ENCODE data around the gene NPHS1.
"Not testable (repeated sequence)": the region's sequence is repeated elsewhere in the genome, so short reads cannot be mapped to it uniquely, and the experiment has no call there.

NPHS1 gene

GRCh38 chr19:35801828-35802227, 50.5 kb downstream of the NPHS1 start:
- no peak for TF ChIP-seq CTCF (IDR thresholded peaks at IDR 0.05; ENCODE audit: insufficient read depth, low read depth, low read length, missing control alignments)
- DNase-seq (ENCODE audit: low read depth): no peak
- H3K4me3 ChIP-seq (ENCODE audit: low read depth, low read length): no peak overlapping the region

DNA sequence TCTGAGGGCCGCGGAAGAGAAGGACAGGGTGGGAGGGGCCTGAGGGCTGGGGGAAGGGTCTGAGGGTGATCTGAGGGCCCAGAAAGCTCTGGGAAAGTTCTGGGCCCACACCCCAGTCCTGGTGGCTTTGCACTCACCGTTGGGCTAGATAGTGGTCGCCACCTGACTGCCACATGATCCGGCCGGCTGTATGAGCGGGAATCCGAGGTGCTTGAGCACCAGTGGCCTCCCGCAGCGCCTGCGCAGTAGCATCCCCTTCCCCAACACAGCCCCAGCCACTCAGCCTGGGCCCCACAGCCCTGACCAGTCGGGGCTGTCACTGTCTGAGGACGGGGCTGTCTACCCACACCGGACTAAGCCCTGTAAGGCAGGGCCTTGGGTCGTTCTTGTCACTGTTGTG, 54.6 kb downstream of the NPHS1 start:
- no peak overlapping the region for H3K4me3 ChIP-seq (ENCODE audit: low read depth, low read length)
- no peak for TF ChIP-seq CTCF (IDR thresholded peaks at IDR 0.05; ENCODE audit: insufficient read depth, low read depth, low read length, missing control alignments)

DNA sequence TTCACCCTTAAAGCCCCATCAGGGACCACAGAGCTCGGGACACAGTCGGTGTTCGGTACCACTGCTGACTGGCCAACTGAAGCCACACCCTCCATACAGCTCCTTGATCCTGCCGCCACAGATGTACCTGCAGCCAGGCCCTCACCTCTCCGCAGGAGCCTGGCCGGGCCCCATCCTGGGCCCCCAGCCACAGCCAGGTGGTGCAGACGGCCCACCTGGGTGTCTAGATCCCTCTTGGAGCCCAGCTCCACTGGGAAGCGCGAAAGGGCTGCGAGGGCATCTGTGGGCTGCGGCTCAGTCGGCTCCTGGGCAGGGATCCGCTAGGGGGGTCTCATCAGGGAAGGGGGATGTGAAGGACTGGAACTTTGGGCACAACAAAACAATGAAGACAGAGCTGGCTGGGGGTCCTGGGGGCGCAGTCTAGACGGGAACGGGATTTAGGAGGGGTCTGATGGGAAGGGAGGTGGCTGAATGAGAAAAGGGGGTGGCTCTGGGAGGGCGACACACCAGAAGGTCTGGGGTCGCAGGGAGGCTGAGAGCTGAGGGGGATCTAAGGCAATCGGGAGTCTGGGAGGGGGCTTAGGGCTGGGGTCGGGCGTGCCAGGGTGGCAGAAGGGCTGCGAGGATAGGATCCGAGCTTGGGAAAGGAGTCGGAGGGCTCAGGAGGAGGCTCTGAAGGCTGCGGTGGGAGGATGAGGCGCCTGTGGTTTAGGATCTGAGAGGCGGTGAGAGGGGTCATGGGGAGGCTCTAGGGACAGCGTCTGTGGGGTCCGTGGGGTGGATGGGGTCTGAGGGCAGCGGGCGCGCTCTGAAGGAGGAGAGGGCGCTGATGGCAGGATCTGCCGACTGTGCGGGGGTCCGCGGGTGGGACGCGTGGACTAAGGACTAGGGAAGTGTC, 55.4 kb downstream of the NPHS1 start:
- no peak for TF ChIP-seq CTCF (IDR thresholded peaks at IDR 0.05; ENCODE audit: insufficient read depth, low read depth, low read length, missing control alignments)
- DNase-seq (ENCODE audit: low read depth): no peak
- no peak overlapping the region for H3K4me3 ChIP-seq (ENCODE audit: low read depth, low read length)

More for the DNA sequence above, 54.6 kb downstream of the NPHS1 start:
- DNase-seq (ENCODE audit: low read depth): no peak

GRCh38 chr19:35795564-35795963, 56.7 kb downstream of the NPHS1 start:
- not testable (repeated sequence) for H3K4me3 ChIP-seq (ENCODE audit: low read depth, low read length); DNase-seq (ENCODE audit: low read depth)

GRCh38 chr19:35793381-35794165, 58.7 kb downstream of the NPHS1 start:
- no peak overlapping the region for H3K4me3 ChIP-seq (ENCODE audit: low read depth, low read length)
- no peak for DNase-seq (ENCODE audit: low read depth)
- no peak for TF ChIP-seq CTCF (IDR thresholded peaks at IDR 0.05; ENCODE audit: insufficient read depth, low read depth, low read length, missing control alignments)

- no peak overlapping the region for H3K4me3 ChIP-seq (ENCODE audit: low read depth, low read length)
- DNase-seq (ENCODE audit: low read depth): no peak
- no peak for TF ChIP-seq CTCF (IDR thresholded peaks at IDR 0.05; ENCODE audit: insufficient read depth, low read depth, low read length, missing control alignments)
These were observed 59.4 kb downstream of the NPHS1 start for GRCh38 chr19:35792888-35793287.

DNA sequence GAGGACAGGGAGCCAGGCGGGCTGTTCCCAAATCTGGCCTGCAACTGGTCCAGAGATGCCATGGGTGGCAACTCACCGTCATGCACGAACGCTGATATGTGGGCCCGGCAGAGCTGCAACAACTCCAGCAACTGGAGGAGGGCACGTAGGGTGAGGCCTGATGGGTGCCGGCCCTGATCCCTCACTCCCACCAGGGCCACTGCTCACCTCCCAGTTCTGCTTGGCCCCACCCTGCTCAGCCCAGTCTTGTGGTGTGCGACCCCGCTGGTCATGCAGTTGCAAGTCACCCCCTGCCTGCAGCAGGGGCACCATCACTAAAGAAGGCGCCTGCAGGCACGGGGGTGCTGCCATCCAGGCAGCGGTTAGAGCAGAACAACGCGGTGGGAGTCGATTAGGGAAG, 60.0 kb downstream of the NPHS1 start:
- no peak overlapping the region for H3K4me3 ChIP-seq (ENCODE audit: low read depth, low read length)
- DNase-seq (ENCODE audit: low read depth): no peak
- TF ChIP-seq CTCF (IDR thresholded peaks at IDR 0.05; ENCODE audit: insufficient read depth, low read depth, low read length, missing control alignments): no peak
